Endodermal cell (in vitro differentiated cells): Measurements from ENCODE around the gene GSTA4. TPM values are rescaled to one million over a fixed set of nuclear protein-coding genes. Genes with fewer than 3 reads are reported as not detected.
A peak's percentile ranks its signal among the peaks of the same experiment; 100 is the strongest.

ENCODE experiments used
- DNase-seq: peaks from one replicate; pipeline ENCODE4 v3.0.0-alpha.2; 2017
- H3K27ac ChIP-seq: 2 replicates; pipeline ENCODE4 v1.5.1; 2013; ENCODE audit warnings: mild to moderate bottlenecking, low read depth, low read length, moderate library complexity
- H3K27me3 ChIP-seq: 2 replicates; pipeline ENCODE4 v1.6.1; 2013; ENCODE audit warnings: mild to moderate bottlenecking, low read length, moderate library complexity; ENCODE audit not compliant: insufficient read depth, control insufficient read depth, poor library complexity, severe bottlenecking
- H3K36me3 ChIP-seq: 2 replicates; pipeline ENCODE4 v1.7.0; 2013; ENCODE audit warnings: mild to moderate bottlenecking, low read length, moderate library complexity; ENCODE audit not compliant: control insufficient read depth, insufficient read depth
- H3K4me1 ChIP-seq: one replicate; pipeline ENCODE4 v1.7.0; 2013; ENCODE audit warnings: low read length; ENCODE audit not compliant: control insufficient read depth, insufficient read depth
- H3K4me3 ChIP-seq: 2 replicates; pipeline ENCODE4 v1.5.1; 2013; ENCODE audit warnings: mild to moderate bottlenecking, low read length, moderate library complexity
- H3K9ac ChIP-seq: 2 replicates; pipeline ENCODE4 v1.6.1; 2013; ENCODE audit warnings: mild to moderate bottlenecking, low read length, moderate library complexity; ENCODE audit not compliant: poor library complexity, severe bottlenecking; ENCODE audit errors: extremely low read depth
- H3K9me3 ChIP-seq: 2 replicates; pipeline ENCODE4 v1.6.1; 2013; ENCODE audit warnings: mild to moderate bottlenecking, low read length, moderate library complexity; ENCODE audit not compliant: control insufficient read depth
- H3K27ac Mint-ChIP-seq: 2 replicates; pipeline ENCODE4 v1.8.0; 2020; ENCODE audit warnings: mixed read lengths
- H3K27me3 Mint-ChIP-seq: 2 replicates; pipeline ENCODE4 v1.8.0; 2021; ENCODE audit warnings: mild to moderate bottlenecking, mixed read lengths; ENCODE audit not compliant: insufficient read depth
- H3K36me3 Mint-ChIP-seq: 2 replicates; pipeline ENCODE4 v1.8.0; 2020; ENCODE audit warnings: low read depth, mixed read lengths
- H3K4me1 Mint-ChIP-seq: 2 replicates; pipeline ENCODE4 v1.8.0; 2020; ENCODE audit warnings: mixed read lengths
- H3K4me3 Mint-ChIP-seq: 2 replicates; pipeline ENCODE4 v1.8.0; 2020; ENCODE audit warnings: mild to moderate bottlenecking, moderate library complexity, mixed read lengths
- H3K9me3 Mint-ChIP-seq: 2 replicates; pipeline ENCODE4 v1.8.0; 2020; ENCODE audit warnings: mild to moderate bottlenecking, mixed read lengths
- CTCF ChIP-seq: fragments of 200-600 bp; sonication (generic); conservative IDR thresholded peaks from 2 replicates; pipeline ENCODE4 v1.5.0; 2021; ENCODE audit warnings: antibody characterized with exemption, mild to moderate bottlenecking
- WGBS, 2 experiments: methylation state at CpG; one replicate each; pipeline versions ENCODE4 v1.1.5 to v1.1.7; 2013; ENCODE audit warnings: missing lambda C conversion rate in 2 of 2, mixed read lengths in 1 of 2; ENCODE audit not compliant: insufficient coverage in 1 of 2, insufficient read length in 1 of 2; 5-methylcytosine and 5-hydroxymethylcytosine counted together
- total RNA-seq, 2 donors: library from RNA; stranded (reverse); fragmentation: NEBNext Ultra II Directional in 1 of 2; extraction: Animal tissue kit (Norgen Biotek cat#: 25700) in 1 of 2; gene quantifications; 2 replicates in 1 of 2; 3 replicates in 1 of 2; pipeline ENCODE4 v1.2.1, GENCODE V29; 2021

Gene GSTA4
- total RNA-seq, 2 donors from 2014 or later = 22.0 to 36.1 TPM

- WGBS, 2 experiments = 92 to 100% methylated on average over 3 to 4 of the region's 5 CpGs
- Histone ChIP-seq H3K27ac (no peak overlapping the region), H3K4me3 (no peak overlapping the region), H3K4me1 (no peaks in the 10 kb centered on the region), H3K36me3 (peaks cover 16% of the 10 kb centered on the region), H3K9me3 (no peaks in the 10 kb centered on the region), H3K9ac (no peak overlapping the region), H3K27me3 (no peaks in the 10 kb centered on the region)
- H3K27me3 Mint-ChIP-seq = no peaks in the 10 kb centered on the region
- H3K9me3 Mint-ChIP-seq = no peaks in the 10 kb centered on the region
- H3K4me1 Mint-ChIP-seq = peaks cover 11% of the 10 kb centered on the region
- no peak for TF ChIP-seq CTCF
- no peak overlapping the region for H3K4me3 Mint-ChIP-seq
- no peak for DNase-seq
- H3K36me3 Mint-ChIP-seq = peaks cover 16% of the 10 kb centered on the region
- H3K27ac Mint-ChIP-seq = no peak overlapping the region
Observed at GRCh38 chr6:53027131-53027718, 32.1 kb upstream of the GSTA4 start.

- H3K36me3 Mint-ChIP-seq = peaks cover 16% of the 10 kb centered on the region
- DNase-seq = no peak
- Histone ChIP-seq H3K9ac (no peak overlapping the region), H3K36me3 (peaks cover 15% of the 10 kb centered on the region), H3K4me1 (no peaks in the 10 kb centered on the region), H3K9me3 (no peaks in the 10 kb centered on the region), H3K27ac (no peak overlapping the region), H3K4me3 (no peak overlapping the region), H3K27me3 (no peaks in the 10 kb centered on the region)
- peaks cover 11% of the 10 kb centered on the region for H3K4me1 Mint-ChIP-seq
- H3K27me3 Mint-ChIP-seq = no peaks in the 10 kb centered on the region
- no peak for TF ChIP-seq CTCF
- H3K4me3 Mint-ChIP-seq = no peak overlapping the region
- H3K9me3 Mint-ChIP-seq = no peaks in the 10 kb centered on the region
- H3K27ac Mint-ChIP-seq = no peak overlapping the region
- 94 to 100% methylated on average over 3 of the region's 3 CpGs for WGBS, 2 experiments
Observed at GRCh38 chr6:53026526-53026925, 31.4 kb upstream of the GSTA4 start.

GRCh38 chr6:53023323-53023722 is 28.2 kb upstream of the GSTA4 start:
- H3K27ac ChIP-seq = no peak overlapping the region
- Mint-ChIP-seq H3K4me3 (no peak overlapping the region), H3K4me1 (peaks cover 2% of the 10 kb centered on the region), H3K27me3 (no peaks in the 10 kb centered on the region), H3K27ac (peak overlapping the region; percentile 12), H3K9me3 (no peaks in the 10 kb centered on the region), H3K36me3 (peaks cover 4% of the 10 kb centered on the region)
- TF ChIP-seq CTCF = no peak
- peaks cover 6% of the 10 kb centered on the region for H3K36me3 ChIP-seq
- WGBS, 2 experiments = 72 to 80% methylated on average over 1 of the region's 1 CpG
- H3K4me1 ChIP-seq = no peaks in the 10 kb centered on the region
- no peaks in the 10 kb centered on the region for H3K27me3 ChIP-seq
- no peaks in the 10 kb centered on the region for H3K9me3 ChIP-seq
- no peak overlapping the region for H3K4me3 ChIP-seq
- DNase-seq = no peak
- H3K9ac ChIP-seq = no peak overlapping the region
